Transverse colon (tissue), 4 donors: Measurements from ENCODE around the gene ROR1. TPM values are rescaled to one million over a fixed set of nuclear protein-coding genes. Genes with fewer than 3 reads are reported as not detected.

ENCODE experiments used
- DNase-seq: peaks from one replicate; pipeline ENCODE4 v3.0.0-alpha.2; 2019
- H3K27ac ChIP-seq, 4 donors: fragments of 200-600 bp; sonication (generic); 2 replicates each; pipeline ENCODE4 v1.5.1; 2016 to 2018; ENCODE audit warnings: inconsistent platforms in 4 of 4
- H3K27me3 ChIP-seq: fragments of 200-600 bp; sonication (generic); 2 replicates; pipeline ENCODE4 v1.5.1; 2017; ENCODE audit warnings: inconsistent platforms
- H3K36me3 ChIP-seq, 4 donors: fragments of 200-600 bp; sonication (generic); 2 replicates each; pipeline ENCODE4 v1.5.1; 2017 to 2019; ENCODE audit warnings: inconsistent platforms in 4 of 4
- H3K4me1 ChIP-seq, 4 donors: fragments of 200-600 bp; sonication (generic); 2 replicates each; pipeline ENCODE4 v1.5.1; 2017 to 2020; ENCODE audit warnings: inconsistent platforms in 4 of 4
- H3K4me3 ChIP-seq, 4 donors: fragments of 200-600 bp; sonication (generic); 1 replicate in 1 of 4; 2 replicates in 3 of 4; pipeline versions ENCODE4 v1.5.1 to v1.6.1; 2017 to 2019; ENCODE audit warnings: inconsistent platforms in 4 of 4
- H3K9me3 ChIP-seq, 2 donors: fragments of 200-600 bp; sonication (generic); 2 replicates each; pipeline ENCODE4 v1.5.1; 2017 to 2019; ENCODE audit warnings: inconsistent platforms in 2 of 2
- EP300 ChIP-seq: sonication (generic); formaldehyde crosslinking; IDR thresholded peaks from one replicate; pipeline ENCODE4 v1.6.1; 2017; ENCODE audit warnings: antibody characterized with exemption, low read depth
- POLR2A ChIP-seq: fragments of 450-650 bp; IDR thresholded peaks from one replicate; pipeline ENCODE4 v1.6.1; 2016; ENCODE audit warnings: antibody characterized with exemption, mild to moderate bottlenecking, moderate library complexity
- POLR2AphosphoS5 ChIP-seq, 3 donors: sonication (generic); formaldehyde crosslinking; IDR thresholded peaks; one replicate each; pipeline ENCODE4 v1.6.1; 2016; ENCODE audit warnings: antibody characterized with exemption in 3 of 3
- WGBS, 2 donors: methylation state at CpG; one replicate each; pipeline ENCODE4 v1.1.5; 2018; ENCODE audit warnings: low coverage in 1 of 2; 5-methylcytosine and 5-hydroxymethylcytosine counted together
- in situ Hi-C, 4 donors: fragments of 200-750 bp; cut with MboI; loops; one replicate each; pipeline versions ENCODE4 v1.15.0 to v1.15.1; 2017; ENCODE audit warnings: low sequenced_read_pairs in 3 of 4, low pct_ligation_motif_present in 1 of 4, low pct_unique_long_range_greater_than_20kb in 1 of 4
- intact Hi-C: fragments of 100-400 bp; cut with DNase I; formaldehyde crosslinking; loops from one replicate; pipeline ENCODE4 v1.15.1; 2023; ENCODE audit warnings: low total_unique reads
- total RNA-seq, 4 donors: library from RNA; depleted of rRNA; stranded (reverse); fragments of >200 nt; gene quantifications; one replicate each; pipeline ENCODE4 v1.1.0, GENCODE V29; 2016
- TF ChIP-seq, protein P1 (sequence below), 5 experiments: fragments of 200-600 bp in 3 of 5; fragments of 450-650 bp in 2 of 5; sonication (generic) in 3 of 5; IDR thresholded peaks; 1 replicate in 2 of 5; 2 replicates in 3 of 5; pipeline ENCODE4 v1.5.1; 2016 to 2017; ENCODE audit warnings: antibody characterized with exemption in 5 of 5, inconsistent platforms in 3 of 5, mild to moderate bottlenecking in 2 of 5, moderate library complexity in 1 of 5

Gene ROR1
- total RNA-seq, 4 donors from 2014 or later, result 3.0 to 6.7 (median 4.6) TPM

- WGBS, 2 donors, result 78 to 85% methylated on average over 2 of the region's 2 CpGs
- Histone ChIP-seq H3K27me3 (no peaks in the 10 kb centered on the region), H3K9me3 (no peaks in the 10 kb centered on the region), H3K27ac (no peak overlapping the region), H3K4me3 (no peak overlapping the region), H3K4me1 (no peaks in the 10 kb centered on the region), H3K36me3 (no peaks in the 10 kb centered on the region)
- in situ Hi-C loops, result no loop called here
- intact Hi-C loops, result no loop called here
- DNase-seq, result no peak
- TF ChIP-seq, protein P1, sequence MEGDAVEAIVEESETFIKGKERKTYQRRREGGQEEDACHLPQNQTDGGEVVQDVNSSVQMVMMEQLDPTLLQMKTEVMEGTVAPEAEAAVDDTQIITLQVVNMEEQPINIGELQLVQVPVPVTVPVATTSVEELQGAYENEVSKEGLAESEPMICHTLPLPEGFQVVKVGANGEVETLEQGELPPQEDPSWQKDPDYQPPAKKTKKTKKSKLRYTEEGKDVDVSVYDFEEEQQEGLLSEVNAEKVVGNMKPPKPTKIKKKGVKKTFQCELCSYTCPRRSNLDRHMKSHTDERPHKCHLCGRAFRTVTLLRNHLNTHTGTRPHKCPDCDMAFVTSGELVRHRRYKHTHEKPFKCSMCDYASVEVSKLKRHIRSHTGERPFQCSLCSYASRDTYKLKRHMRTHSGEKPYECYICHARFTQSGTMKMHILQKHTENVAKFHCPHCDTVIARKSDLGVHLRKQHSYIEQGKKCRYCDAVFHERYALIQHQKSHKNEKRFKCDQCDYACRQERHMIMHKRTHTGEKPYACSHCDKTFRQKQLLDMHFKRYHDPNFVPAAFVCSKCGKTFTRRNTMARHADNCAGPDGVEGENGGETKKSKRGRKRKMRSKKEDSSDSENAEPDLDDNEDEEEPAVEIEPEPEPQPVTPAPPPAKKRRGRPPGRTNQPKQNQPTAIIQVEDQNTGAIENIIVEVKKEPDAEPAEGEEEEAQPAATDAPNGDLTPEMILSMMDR (IDR thresholded peaks at IDR 0.05), result no peak
- TF ChIP-seq EP300 (no peak), POLR2A (no peak), POLR2AphosphoS5 (IDR thresholded peaks at IDR 0.05) (no peak)
These were observed 110.7 kb downstream of the ROR1 start for GRCh38 chr1:63884486-63884885.

DNA sequence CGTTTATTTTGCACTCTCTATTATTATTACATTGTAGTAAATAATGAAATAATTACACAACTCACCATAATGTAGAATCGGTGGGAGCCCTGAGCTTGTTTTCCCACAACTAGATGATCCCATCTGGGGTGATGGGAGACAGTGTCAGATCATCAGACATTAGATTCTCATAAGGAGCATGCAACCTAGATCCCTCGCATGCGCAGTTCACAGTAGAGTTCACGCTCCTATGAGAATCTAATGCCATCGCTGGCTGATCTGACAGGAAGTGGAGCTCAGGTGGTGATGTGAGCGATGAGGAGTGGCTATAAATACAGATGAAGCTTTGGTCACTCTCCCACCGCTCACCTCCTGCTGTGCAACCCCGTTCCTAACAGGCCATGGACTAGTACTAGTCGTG is 112.1 kb downstream of the ROR1 start:
- Histone ChIP-seq H3K4me1 (no peaks in the 10 kb centered on the region), H3K4me3 (no peak overlapping the region), H3K36me3 (no peaks in the 10 kb centered on the region), H3K27ac (no peak overlapping the region), H3K27me3 (no peaks in the 10 kb centered on the region), H3K9me3 (no peaks in the 10 kb centered on the region)
- intact Hi-C loops (no loop called here), in situ Hi-C loops (no loop called here)
- DNase-seq, result no peak
- TF ChIP-seq, protein P1 (IDR thresholded peaks at IDR 0.05), result no peak
- TF ChIP-seq POLR2AphosphoS5 (IDR thresholded peaks at IDR 0.05), result no peak
- WGBS, 2 donors, result 83 to 92% methylated on average over 6 to 10 of the region's 10 CpGs

DNA sequence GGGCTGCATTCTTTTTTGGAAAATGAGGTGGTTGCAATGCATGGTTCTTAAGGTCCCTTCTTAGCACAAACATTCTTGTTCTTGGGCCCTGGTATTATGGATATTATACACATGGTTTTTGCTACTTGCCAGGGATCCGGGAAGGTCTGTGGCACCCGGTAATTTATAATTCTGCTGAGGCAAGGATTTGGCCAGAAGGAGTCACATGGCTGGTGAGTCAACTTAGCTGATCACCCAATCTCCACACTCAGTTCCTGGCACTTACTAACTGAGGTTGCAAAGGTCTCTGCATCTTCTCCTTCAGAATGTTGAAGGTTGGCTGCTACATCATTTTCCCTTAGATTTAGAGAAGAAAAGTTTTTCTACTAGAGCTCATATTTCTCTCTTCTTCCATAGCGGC is 112.5 kb downstream of the ROR1 start:
- in situ Hi-C loops, result no loop called here
- no peak for DNase-seq

GRCh38 chr1:63887809-63888208 is 114.0 kb downstream of the ROR1 start:
- no peak for DNase-seq
- in situ Hi-C loops, result no loop called here
- no peaks in the 10 kb centered on the region for H3K4me1 ChIP-seq
- no peaks in the 10 kb centered on the region for H3K27me3 ChIP-seq
- intact Hi-C loops, result no loop called here
- no peaks in the 10 kb centered on the region for H3K36me3 ChIP-seq
- H3K9me3 ChIP-seq, result no peaks in the 10 kb centered on the region
- H3K4me3 ChIP-seq, result no peak overlapping the region
- 78 to 86% methylated on average over 1 to 2 of the region's 2 CpGs for WGBS, 2 donors
- no peak for TF ChIP-seq POLR2AphosphoS5 (IDR thresholded peaks at IDR 0.05)
- no peak for TF ChIP-seq EP300
- no peak for TF ChIP-seq POLR2A
- TF ChIP-seq, protein P1 (IDR thresholded peaks at IDR 0.05), result no peak
- no peak overlapping the region for H3K27ac ChIP-seq

More for the DNA sequence above, 112.5 kb downstream of the ROR1 start:
- H3K9me3 ChIP-seq, result no peaks in the 10 kb centered on the region
- TF ChIP-seq EP300, result no peak
- no peak for TF ChIP-seq POLR2A
- no peak for TF ChIP-seq POLR2AphosphoS5 (IDR thresholded peaks at IDR 0.05)
- H3K4me3 ChIP-seq, result no peak overlapping the region
- no peaks in the 10 kb centered on the region for H3K4me1 ChIP-seq
- 79 to 83% methylated on average over 2 to 3 of the region's 3 CpGs for WGBS, 2 donors
- H3K27me3 ChIP-seq, result no peaks in the 10 kb centered on the region
- intact Hi-C loops, result no loop called here
- H3K27ac ChIP-seq, result no peak overlapping the region
- H3K36me3 ChIP-seq, result no peaks in the 10 kb centered on the region

GRCh38 chr1:63888984-63889383 is 115.2 kb downstream of the ROR1 start:
- no peaks in the 10 kb centered on the region for H3K9me3 ChIP-seq
- in situ Hi-C loops, result no loop called here
- no peaks in the 10 kb centered on the region for H3K36me3 ChIP-seq
- DNase-seq, result no peak
- H3K4me3 ChIP-seq, result no peak overlapping the region
- TF ChIP-seq, protein P1 (IDR thresholded peaks at IDR 0.05), result no peak
- no peak for TF ChIP-seq EP300
- no peak for TF ChIP-seq POLR2A
- TF ChIP-seq POLR2AphosphoS5 (IDR thresholded peaks at IDR 0.05), result no peak
- 80 to 100% methylated on average over 1 of the region's 1 CpG for WGBS, 2 donors
- peaks cover 0 to 4% (median 1%) of the 10 kb centered on the region in 4 donors for H3K4me1 ChIP-seq
- no peak overlapping the region for H3K27ac ChIP-seq
- intact Hi-C loops, result no loop called here
- no peaks in the 10 kb centered on the region for H3K27me3 ChIP-seq
